ENCODE data around the gene KCNJ14.

DNA sequence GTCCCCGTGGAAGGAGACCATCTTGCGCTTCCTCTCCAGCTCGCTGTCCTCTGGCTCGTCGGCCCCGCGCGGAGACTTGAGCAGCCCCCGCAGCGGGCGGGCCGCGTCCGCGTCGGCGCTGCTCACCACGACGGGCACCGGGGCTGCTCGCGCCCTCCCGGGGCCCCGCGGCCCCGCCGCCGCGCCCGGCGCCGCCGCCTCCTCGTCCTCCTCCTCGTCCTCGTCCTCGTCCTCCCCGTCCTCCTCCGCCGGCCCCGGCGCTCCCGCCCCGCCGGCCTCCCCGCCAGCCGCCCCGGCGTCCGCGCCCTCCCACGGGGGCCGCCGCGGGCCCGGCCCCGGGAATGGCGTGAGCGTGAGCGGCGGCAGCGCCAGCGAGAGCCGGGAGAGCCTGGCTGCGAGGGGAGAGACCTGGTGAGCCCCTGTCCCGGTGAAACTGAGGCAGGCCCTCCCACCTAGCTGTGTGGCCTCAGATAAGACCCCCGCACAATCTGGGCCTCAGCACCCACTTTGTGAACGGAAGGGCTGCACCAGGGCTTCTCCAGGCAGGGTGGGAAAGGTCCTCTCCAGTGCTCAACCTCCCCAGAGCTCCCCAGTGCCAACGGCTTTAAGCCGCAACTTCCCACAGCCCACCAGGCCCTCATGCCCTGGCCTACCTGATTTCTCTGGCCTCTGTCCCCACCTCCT lies 38.5 kb downstream of the KCNJ14 start:
- TF ChIP-seq POLR2AphosphoS5 (IDR thresholded peaks at IDR 0.05; ENCODE audit: low read depth, low read length) (no peak), POLR2A (IDR thresholded peaks at IDR 0.05; ENCODE audit: low read depth, low read length) (no peak)

Data from GM12892 (cell line).